Dermis microvascular lymphatic vessel endothelial cell (primary cell): ENCODE data around the gene UFSP1. TPM values are rescaled to one million over a fixed set of nuclear protein-coding genes. Genes with fewer than 3 reads are reported as not detected.
A peak's percentile ranks its signal among the peaks of the same experiment; 100 is the strongest.

Source experiments
- DNase-seq, 2 donors: peaks; one replicate each; pipeline versions ENCODE4 v3.0.0 to v3.0.0-alpha.2; 2010; ENCODE audit warnings: low read depth in 2 of 2
- total RNA-seq: library from RNA; depleted of rRNA; stranded (reverse); fragments of >200 nt; gene quantifications from 2 replicates; pipeline ENCODE4 v1.2.1, GENCODE V29; 2014

The UFSP1 gene
- total RNA-seq, 1 donor from 2014 or later = 1.3 TPM

- DNase-seq = no peak
Measured at GRCh38 chr7:100882785-100883526, 6.6 kb downstream of the UFSP1 start.

DNA sequence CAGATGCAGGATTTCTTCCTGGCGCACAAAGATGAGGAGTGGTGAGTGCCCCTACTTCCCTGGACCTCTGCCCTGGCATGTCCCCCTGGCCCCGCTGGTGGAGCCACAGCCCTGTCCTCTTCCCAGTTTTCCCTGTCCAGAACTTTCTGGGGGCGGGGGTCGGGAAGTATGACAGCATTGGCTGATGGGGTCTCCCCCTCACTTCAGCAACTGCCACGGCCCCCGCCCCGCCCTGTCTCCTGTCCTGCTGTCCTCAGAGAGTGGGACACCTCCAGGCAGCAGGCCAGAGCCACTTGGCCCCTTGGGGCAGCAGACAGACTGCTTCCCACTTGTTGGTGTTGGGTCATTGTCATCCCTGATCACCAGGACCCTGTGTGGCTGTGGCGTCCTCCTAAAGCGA lies 7.3 kb downstream of the UFSP1 start:
- no peak for DNase-seq

GRCh38 chr7:100881136-100881535 lies 8.4 kb downstream of the UFSP1 start:
- no peak for DNase-seq

- DNase-seq = no peak
Measured at GRCh38 chr7:100880645-100881044, 8.9 kb downstream of the UFSP1 start.

DNA sequence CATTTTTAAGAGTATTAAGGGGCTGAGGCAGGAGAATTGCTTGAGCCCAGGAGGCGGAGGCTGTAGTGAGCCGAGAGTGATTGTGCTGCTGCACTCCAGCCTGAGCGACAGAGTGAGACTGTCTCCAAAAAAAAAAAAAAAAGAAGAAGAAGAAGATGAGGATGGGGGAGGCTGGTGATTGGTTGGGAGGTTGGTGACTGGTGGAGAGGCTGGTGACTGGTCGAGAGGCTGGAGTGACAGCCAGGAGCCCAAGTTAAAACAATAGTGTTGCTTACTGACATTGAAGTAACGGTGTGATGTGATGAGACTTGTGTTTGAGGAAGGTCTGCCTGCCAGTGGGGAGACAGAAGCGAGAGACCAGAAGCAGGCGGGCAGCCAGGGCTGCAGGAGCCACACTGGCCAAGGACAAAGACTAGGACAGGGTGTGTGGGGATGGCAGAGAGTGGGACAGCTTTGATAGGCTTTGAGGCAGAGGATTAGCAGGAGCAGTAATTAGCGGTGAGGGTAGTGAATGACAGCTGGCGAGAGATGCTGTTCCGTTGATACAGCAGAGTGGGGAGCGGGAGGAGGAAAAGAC lies 9.7 kb downstream of the UFSP1 start:
- no peak for DNase-seq

GRCh38 chr7:100878685-100879084 lies 10.8 kb downstream of the UFSP1 start:
- DNase-seq = no peak

DNA sequence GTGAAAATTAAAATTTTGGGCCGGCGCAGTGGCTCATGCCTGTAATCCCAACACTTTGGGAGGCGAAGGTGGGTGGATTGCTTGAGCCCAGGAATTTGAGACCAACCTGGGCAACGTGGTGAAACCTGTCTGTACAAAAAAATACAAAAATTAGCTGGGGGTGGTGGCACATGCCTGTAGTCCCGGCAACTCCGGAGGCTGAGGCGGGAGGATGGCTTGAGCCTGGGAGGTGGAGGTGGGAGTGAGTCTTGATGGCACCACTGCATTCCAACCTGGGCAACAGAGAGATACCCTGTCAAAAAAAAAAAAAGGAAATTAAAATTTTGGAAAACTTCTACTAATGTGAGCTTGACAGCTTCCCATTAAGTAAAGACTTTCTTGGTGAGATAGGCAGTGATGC lies 11.5 kb downstream of the UFSP1 start:
- no peak for DNase-seq

- peak in 1 of 2 donors; percentile 32 for DNase-seq
Measured at GRCh38 chr7:100875356-100875751, 14.2 kb downstream of the UFSP1 start.

DNA sequence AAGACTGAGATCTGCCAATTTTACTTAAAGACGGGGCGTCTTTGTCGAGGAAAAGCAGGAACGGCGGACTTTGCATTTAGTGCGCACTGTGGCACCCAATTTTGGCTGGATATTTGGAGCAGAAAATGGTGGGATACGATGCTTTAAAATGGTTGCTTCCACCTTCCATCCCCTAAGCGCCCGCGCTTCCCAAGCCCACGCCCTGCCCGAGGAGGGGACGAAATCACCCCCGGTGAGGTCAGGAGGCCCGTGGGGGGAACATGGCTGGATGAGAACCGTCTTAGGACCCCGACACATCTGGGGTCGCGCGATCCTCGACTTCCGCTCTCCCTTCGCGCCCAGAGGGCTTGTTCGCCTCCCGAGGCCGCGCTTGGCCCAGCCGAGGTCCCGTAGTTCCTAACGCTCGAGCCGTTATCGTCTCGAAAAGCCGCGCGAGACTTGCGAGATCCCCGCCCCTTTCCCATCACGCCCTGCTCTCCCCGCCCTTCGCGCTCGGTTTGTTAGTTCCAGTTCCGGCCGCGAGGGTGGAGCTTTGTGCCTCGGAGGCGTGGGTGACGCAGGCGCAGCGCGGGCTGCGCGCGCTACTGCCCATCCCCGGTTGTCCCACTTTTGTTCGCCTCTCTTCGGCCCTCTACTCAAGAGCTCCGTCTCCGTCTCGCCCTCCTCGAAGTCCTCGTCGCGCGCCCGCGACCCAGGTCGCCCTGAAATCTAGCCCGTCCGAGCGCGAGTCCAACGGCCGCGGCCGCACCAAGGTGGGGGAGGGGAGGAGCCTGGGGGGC lies 14.7 kb downstream of the UFSP1 start, which contains the start of gene SRRT:
SRRT (plus strand) TSS at position 527 of the 779 bp plus-strand sequence. CDS start 488 bp downstream, outside the sequence.
- peak; percentile 96 to 98 for DNase-seq

GRCh38 chr7:100874300-100874576 lies 15.3 kb downstream of the UFSP1 start:
- no peak for DNase-seq

DNA sequence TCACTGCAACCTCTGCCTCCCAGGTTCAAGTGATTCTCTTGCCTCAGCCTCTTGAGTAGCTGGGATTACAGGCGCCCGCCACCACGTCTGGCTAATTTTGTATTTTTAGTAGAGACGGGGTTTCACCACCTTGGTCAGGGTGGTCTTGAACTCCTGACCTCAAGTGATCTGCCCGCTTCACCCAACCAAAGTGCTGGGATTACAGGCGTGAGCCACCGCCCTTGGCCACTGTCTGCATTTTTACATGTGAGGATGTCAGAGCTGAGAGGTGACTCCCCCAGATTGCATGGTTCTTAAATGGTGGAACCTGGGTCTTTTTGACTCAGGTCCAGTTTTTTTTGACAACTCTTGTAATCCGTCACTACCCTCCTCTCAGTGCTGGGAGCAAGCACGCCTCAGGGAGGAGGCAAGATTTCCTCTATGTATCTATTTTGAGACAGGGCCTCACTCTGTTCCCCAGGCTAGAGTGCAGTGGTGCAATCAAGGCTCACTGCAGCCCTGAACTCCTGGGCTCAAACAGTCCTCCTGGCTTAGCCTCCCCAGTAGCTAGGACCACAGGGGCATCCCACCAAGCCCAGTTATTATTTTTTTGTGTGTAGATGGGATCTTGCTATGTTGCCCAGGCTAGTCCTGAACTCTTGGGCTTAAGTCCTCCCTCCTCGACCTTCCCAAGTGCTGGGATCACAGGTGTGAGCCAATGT lies 15.8 kb downstream of the UFSP1 start:
- no peak for DNase-seq

GRCh38 chr7:100867776-100868485 lies 21.6 kb downstream of the UFSP1 start:
- no peak for DNase-seq

- DNase-seq = peak in 1 of 2 donors; percentile 73
Measured at GRCh38 chr7:100867040-100867775, 22.3 kb downstream of the UFSP1 start, which contains the start of gene TRIP6. TSS of gene TRIP6 (plus strand) at chr7:100867387. CDS start at chr7:100867498, 111 bp downstream.

DNA sequence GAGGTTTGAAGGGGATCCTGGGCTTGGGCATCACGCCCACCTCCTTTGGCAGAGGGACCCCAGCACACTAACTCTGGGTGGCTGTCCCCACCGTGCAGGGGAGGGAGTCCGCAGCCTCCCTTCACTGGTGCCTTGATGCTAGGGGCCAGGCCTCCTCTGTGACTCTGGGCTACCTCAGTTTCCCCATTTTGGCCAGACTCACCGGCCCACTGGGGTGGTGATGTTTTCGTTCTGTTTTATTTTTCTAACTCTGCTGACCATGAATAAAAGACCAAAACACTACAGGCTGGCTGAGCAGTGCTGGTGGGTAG lies 22.8 kb downstream of the UFSP1 start:
- no peak for DNase-seq

GRCh38 chr7:100865938-100866728 lies 23.4 kb downstream of the UFSP1 start:
- DNase-seq = peak in 1 of 2 donors; percentile 57

DNA sequence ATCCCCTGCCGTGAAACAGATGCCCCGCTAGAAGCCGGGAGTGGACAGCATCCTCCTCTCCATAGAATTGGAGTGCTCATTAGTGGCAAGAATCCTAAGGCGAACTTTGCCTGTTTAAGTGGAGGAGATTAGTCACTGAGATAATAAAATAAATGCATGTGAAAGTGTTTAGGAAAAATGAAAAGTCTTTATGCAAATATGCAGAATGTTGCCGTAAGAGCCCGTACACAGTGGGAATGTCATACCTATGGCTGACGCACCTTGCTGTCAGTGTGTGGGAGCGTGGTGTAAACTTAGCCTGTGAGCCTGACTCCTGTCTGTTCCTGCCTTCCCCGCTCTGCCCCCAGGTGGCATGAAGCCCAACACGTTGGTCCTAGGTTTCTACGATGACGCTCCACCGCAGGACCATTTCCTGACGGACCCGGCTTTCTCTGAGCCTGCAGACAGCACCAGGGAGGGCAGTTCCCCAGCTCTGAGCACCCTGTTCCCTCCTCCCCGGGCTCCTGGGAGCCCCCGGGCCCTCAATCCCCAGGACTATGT lies 24.1 kb downstream of the UFSP1 start:
- DNase-seq = peak in 1 of 2 donors; percentile 67

DNA sequence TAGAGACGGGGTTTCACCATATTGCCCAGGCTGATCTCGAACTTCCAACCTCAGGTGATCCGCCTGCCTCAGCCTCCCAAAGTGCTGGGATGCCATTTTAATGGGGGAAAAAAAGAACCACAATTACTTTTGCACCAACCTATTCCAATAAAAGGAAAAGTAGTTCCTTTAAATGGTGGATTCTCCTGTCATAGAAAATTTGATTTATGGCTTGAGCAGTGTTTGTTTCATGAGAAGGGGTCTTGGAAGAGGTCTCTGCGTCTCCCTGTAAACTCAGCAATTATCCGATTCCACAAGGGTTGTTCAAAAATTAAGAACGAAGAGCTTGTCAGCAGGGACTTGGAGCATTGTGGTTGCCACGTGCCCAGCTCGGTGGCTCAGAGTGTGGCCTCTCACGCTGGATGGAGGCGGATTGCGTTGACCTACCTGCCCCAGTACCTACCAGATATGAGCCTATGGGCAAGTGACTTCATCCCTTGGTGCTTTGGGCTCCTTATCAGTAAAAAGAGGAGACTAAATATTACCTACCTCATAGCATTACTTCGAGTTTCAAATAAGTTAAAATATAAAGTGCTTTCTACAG lies 25.2 kb downstream of the UFSP1 start:
- DNase-seq = no peak

GRCh38 chr7:100863406-100863950 lies 26.0 kb downstream of the UFSP1 start:
- peak; percentile 73 to 80 for DNase-seq

DNA sequence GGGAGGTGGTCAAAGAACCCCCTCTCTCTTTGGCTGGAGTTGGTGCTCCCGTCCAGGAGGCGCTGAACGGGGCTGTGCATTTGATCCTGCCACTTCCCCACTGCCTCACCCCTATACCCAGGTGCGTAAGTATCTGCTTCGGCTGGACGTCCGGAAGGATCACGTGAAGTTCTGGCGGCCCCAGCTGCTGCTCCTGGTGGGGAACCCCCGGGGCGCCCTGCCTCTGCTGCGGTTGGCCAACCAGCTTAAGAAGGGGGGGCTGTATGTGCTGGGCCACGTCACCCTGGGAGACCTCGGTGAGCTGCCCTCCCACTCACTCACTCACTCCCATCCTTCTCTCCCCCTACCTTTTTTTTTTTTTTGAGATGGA lies 27.9 kb downstream of the UFSP1 start:
- no peak for DNase-seq
